GM19455 (cell line): ENCODE results near the gene FGF4.

Source experiments
- ATAC-seq: cut with Tn5 transposase; IDR thresholded peaks from one replicate; pipeline ENCODE4 v1.9.1; 2021; ENCODE audit not compliant: unreplicated experiment

FGF4 gene

DNA sequence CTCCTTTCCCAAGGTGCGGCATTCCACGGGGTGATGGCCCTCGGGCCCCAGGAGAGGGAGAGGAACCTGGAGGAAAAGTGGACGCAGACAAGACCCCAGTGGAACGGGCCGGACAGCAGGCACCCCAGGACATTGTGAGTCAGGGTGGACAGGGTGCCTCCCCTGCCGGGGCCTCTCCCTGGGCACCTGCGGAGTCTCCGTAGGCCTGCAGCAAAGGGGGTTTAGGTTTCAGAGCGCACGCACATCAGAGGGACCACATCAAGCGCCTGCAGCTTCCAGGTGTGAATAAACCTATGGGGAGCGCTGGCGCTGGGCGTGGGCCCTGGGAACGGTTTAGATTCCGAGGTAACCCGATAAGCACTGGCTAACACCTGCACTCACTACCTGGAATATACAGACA lies 48.7 kb downstream of the FGF4 start:
- ATAC-seq: no peak

DNA sequence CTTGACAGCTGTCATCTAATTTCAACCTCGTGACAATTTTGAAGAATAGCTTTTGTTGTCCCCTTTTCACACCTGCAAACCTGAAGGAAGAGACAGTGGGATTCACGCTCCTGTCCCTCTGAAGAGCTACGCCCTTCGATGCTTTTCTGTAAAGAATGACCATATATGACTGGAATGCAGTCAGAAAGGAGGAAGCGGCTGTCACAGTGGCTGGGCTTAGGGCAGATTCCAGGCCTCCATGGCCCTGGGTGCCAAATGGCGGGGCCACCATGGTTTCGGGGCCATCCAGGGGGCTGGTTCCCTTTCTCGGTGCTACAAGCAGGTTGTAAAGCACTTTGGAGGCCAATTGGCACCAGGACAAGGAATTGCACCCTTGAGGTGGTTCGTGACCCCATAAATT lies 49.1 kb downstream of the FGF4 start:
- ATAC-seq: no peak

GRCh38 chr11:69721745-69722144 lies 53.4 kb downstream of the FGF4 start:
- ATAC-seq: no peak

- ATAC-seq: no peak
These were observed 54.0 kb downstream of the FGF4 start for GRCh38 chr11:69721106-69721505.
